Embryonic facial prominence (tissue), 1 donor: ENCODE results near the gene ZFAND5.

Source experiments
- DNase-seq: peaks from one replicate; pipeline ENCODE4 v3.0.0-alpha.2; 2016; ENCODE audit errors: extremely low spot score

The ZFAND5 gene

DNA sequence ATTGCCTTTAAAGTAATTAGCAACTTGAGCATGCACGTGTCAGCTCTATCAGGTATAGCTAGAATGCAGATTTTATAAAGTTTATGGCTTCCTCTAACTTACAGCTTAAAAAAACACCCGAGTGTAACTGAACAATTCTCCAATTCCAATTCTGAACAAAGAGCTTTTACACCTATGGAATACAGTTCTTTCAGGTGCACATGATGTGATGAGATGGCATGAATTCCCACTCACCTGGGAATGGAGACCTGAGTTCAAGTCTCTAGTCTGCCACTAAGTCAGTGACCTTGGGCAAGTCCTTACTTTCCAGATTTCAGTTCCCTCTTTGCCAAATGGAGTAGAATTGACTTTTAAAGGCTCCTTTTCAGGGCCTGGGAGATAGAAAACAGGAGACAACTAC lies 1.8 kb downstream of the ZFAND5 start:
- no peak for DNase-seq

DNA sequence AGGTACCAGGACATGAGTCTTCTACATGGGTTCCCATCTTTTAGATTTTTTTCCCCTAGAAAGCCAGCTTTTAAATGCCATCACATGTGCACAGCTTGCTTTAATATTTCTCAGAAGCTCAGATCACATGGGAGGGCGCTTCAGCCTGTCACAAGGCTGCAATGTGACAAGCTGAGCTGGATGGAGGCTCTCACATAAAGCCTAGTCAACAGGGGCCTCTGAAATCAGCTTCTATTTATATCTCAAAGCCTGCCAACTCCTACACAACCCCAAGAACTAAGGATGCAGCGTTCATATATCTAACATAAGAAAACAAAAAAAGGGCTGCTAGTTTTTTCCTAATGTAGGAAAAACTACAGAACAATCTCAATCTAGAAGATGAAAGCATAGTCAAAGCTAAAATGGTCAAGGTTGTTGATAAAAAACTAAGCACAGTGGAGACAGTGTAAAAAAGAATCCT lies 2.3 kb downstream of the ZFAND5 start:
- peak; percentile 30 for DNase-seq

DNA sequence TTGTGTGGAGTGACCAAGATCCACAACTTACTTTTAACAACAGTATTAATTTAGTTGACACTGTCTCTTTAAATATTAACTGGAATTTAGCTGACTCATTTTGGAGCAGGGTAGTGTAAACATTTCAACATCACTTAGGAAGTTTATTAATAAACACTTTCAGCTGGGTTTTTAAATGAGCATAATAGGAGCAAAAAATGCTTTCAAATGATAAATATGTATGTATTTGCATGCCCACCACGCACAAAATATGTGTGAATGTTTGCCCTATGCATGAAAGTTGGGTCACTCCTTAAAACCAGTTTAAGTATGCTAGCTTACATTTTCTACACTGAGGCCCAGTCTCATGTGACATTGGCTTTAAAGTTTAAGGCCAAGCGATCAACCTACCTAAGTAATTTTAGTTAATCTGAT lies 2.9 kb downstream of the ZFAND5 start:
- DNase-seq: no peak

DNA sequence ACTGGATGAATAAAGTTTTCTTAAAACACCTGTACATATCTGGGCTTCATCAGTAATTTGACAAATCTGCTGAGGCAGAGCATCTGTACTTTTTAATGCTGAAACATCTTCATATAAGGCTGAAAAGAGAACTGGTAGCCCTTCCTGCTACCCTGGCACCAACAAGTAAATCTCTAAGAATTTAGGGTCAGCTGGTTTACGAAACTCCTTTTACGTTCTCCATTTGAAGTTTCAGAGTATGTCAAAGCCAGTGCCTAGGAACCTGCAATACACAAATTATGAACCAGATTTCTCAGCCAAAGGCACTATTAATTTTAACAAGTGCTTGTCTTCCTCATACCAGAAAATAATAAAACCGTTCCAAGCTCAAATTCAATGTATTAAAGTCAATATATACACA lies 3.8 kb downstream of the ZFAND5 start:
- DNase-seq: no peak

DNA sequence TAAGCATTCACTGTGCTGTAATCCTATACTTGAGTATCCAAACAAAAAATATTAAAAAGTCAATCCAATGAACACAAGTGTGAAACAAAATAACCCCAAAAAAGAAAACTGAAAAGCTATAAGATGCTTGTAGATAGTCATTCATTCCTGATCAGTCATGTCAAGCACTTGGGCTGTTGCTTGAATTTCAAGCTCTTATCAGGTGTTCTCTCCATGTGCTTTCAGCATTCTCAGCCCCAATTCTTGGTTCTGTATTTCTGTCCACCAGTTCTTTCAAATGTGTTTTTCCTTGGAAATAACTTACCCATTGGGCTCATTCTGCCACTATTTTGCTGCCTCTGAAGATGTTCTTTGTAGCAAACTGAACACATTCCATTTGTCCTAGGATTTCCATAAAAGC lies 4.7 kb downstream of the ZFAND5 start:
- DNase-seq: no peak

DNA sequence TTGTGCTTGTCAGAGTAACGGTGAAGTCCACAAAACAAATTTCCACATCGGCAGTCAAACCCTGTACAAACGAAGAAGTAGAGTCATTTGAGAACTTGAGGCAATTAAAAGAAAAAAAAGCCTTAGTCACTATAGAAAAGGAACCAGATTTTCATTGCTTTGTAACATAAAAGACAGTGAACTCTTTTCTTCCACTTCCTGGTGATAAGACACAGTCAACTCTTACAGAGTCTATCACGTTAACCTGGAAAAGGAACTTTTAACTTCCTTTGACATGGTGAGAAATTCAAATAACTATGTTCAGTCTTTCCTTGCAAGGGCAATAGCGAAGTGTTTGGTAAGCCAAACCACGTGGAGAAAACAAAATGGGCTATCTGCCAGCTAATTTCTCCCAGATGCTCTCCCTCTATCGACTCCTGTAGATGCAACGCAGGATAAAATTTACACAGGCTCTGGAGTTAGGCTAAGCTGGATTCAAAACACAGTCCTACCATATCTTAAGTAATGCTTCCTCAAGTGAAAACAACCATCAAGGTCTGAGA lies 8.9 kb downstream of the ZFAND5 start:
- no peak for DNase-seq

DNA sequence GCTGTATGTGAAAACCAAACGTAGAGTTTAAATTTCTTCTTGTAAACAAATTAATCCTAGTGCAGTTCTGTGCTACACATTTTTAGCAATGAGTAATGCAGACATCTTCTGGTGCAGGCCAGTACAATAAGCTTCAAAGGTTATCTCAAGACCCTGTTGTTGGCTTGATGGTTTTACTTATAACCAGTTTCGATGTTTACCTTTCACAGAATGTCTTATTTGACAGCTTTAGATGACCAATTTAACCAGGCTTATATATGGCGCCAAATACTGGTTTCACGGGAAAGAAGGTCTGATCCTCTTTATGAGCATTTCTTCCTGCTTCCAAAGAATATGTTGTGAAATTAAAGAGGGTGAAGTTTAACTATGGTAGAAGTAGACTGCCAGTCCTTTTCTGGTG lies 9.9 kb downstream of the ZFAND5 start:
- no peak for DNase-seq

DNA sequence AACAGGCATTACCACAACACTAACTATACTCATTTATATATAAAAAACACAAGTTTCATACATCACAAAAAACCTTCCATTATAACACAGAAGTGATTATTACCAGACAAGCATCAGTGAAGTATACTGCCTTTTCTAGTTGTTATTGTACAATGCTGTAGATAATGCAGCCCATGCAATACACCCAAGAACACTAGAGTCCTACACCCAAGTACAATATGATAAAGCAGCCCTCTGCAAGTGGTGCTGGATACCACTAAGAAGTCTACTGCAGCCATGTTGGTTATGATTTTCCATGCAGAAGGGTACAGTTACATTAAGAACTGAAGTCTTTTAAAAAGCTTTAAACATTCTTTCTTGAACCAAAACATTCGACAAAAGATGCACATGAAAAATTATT lies 10.3 kb downstream of the ZFAND5 start:
- DNase-seq: no peak

DNA sequence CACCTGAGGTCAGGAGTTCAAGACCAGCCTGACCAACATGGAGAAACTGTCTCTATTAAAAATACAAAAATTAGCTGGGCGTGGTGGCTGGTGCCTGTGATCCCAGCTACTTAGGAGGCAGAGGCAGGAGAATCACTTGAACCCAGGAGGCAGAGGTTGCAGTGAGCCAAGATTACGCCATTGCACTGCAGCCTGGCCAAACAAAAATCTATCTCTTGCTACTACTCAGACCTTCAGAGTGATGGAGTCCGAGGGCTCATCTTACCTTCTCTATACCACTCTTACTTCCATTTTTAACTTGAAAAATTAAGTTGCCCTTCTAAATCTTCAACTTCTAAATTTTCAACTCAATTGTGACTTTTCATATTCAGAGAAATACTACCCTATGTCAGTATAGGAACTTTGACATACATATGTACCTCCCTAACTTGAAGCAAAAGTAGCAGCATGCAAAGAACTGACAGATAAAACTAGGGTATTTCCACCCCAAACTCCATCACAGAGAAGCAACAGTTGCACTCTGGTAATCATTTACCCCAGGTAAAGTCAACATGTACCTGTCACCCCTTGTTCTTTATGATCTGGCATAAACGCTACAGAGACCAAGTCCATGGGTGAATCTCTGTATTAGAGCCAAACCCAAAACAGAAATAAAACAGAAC lies 11.4 kb downstream of the ZFAND5 start:
- DNase-seq: no peak

DNA sequence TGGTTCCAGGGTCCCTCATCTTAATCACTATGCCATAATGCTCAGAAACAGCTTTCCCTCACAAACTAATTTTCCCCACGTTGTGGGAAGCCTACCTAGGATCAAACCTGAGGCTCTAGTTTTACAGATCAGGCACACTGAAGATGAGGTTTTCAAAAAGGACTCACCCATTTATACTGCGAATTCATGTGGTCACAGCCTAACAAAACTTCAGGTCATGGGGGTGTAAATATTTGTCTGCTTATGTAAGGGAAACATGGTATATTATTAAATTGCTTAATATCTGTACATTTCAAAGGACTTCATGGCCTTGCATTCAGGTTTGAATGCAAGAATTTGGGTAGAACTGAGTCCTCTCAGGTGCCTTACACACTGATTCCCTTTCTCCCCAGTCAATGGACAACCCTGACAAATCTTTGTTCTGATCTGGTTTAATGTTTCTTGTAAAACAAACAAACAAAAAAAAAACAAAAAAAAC lies 12.1 kb downstream of the ZFAND5 start:
- no peak for DNase-seq

DNA sequence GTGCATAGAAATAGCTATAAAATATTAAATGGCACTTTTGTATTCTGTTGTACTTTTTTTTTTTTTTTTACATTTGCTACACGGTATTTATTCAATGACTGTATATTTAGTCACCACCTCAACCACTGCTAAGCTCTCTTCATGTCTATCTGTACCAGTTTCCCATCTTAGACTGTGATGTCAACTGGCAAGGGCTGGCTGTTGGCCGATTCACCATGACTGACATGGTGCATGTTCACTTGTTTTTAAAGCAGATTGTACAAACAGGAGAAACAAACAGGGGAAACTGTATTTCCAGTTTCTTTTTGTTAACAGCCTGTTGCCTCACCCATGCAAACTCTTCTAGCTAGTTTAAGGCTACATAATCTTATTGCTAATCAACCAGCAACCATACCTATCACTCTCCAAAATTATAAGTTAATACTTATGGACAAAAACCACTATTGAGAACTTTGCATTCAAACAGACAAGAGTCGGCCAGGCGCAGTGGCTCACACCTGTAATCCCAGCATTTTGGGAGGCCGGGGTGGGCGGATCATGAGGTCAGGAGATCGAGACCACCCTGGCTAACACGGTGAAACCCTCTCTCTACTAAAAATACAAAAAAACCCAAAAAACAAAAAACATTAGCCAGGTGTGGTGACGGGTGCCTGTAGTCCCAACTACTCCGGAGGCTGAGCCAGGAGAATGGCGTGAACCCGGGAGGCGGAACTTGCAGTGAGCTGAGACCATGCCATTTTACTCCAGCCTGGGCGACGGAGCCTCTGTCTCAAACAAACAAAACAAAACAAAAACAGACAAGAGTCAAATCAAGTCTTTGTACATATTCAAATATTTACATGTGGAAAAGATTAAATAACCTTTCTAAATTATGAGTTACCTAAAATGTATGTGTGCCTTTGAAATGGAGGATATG lies 13.2 kb downstream of the ZFAND5 start:
- no peak for DNase-seq

DNA sequence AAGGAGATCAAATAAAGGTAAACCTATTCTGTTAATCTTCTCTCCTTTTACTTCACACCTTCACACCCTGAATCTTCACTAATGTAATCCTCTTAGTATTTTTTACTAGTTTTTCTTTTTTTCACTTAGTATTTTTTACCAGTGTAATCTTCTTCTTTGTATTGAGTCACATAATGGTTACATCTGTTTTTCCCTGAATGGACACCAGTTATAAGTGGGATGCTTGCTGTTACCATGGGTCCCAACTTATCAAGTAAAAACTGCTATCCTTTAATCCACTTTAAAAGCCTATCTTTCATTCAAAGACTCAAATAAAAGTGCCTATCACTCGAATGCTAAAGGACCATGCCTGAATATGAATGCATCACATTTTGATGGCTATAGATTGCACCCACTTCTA lies 15.1 kb downstream of the ZFAND5 start:
- DNase-seq: no peak

DNA sequence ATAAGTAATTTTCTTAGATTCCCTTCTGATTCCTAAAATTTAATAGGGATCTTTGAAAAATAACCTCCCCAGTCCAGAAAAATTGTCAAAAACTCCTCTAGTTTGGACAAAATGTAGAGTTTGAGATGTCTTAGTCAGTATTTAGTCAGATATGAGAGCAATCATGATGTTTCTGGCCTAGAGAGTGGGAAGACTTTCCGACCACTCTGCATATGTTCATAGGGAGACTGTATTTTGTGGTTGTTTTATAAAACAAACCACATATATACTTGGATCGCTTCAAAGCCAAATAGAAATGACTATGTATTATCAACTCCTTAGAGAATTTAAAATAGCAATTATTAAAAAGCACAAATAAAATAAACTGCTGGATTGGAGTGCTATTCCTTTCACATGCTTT lies 15.8 kb downstream of the ZFAND5 start:
- no peak for DNase-seq

DNA sequence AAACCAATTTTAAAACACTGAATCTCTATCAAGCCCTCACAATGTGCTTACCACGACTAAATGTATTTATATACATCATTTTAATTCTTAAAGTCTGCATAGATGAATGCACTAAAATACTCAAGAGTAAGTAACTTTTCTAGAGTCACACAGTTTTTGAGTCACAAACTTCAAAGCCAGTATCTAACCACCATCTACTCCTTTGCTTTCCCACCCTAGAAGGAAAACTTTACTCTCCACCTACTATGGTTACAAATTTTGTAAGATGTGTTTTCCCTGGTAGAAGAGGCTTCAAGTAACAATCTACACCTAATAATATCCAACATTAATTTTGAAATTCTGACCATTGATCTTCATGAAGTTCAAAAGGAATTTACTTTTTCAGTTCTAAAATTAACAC lies 18.7 kb downstream of the ZFAND5 start:
- DNase-seq: no peak

DNA sequence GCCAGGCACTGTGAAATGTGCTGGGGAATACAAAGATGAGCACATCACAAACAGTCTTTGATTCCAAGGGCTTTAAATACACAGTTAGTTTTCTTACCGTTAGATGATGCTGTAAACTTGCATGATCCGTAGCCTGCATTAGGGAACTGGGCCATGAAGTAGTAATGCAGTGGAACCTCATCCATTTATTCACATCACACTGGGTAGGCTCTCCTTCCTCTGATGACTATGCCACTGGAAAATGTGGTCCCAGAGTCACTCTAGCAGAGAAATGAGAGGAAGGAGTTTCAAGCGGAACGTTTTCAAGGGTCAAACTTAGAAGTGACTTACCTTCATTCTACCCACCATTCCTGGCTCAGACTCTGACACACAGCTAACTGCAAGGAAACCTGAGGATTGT lies 26.4 kb downstream of the ZFAND5 start:
- DNase-seq: no peak

DNA sequence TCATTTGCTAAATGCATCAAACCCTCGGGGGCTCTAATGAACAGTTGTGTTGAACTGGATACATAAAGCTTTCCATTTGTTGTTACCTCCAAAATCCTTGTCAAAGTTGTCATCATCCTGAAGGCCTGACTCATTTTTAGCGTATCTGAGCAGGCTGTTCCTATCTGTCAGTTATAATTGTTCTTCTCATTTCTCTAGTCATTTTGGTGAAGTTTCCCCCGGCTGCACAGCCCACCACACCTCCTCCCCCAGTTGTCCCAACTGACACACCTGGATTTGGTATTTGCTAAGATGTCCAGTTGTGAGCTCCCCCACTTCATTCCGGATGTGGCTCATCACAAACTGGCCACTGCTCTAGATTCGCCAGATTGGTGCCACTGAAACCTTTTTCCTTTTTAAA lies 27.7 kb downstream of the ZFAND5 start:
- no peak for DNase-seq

DNA sequence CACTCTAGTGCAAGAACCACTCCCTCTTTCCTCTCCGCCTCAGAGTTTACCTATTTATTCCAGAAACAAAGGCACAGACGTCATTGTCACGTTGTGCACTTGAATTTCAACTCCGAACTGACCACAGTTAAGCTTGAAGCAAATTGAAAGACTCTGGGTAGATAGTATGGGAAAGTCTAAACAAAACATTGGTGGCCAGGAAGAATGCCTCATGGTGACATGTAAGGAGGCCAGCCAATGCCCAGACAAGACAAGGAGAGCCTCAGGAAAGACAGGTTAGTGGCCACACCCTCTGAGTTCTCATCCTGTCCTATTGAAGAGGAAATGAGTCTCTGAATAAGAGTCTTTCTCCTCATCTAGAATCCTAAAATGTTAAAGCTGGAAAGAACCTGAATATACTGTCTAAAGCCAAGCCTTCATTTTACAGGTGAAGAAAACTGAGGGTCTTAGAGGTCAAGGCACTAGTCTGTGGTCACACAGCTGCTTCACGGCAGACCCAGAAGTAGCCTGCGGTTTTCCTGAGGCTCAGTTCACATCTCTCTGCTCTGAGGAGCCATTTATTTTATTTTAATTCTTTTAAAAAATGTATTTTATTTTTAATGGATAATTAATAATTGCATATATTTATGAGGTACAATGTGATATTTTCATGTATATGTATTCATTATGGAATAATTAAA lies 30.2 kb downstream of the ZFAND5 start:
- DNase-seq: no peak

DNA sequence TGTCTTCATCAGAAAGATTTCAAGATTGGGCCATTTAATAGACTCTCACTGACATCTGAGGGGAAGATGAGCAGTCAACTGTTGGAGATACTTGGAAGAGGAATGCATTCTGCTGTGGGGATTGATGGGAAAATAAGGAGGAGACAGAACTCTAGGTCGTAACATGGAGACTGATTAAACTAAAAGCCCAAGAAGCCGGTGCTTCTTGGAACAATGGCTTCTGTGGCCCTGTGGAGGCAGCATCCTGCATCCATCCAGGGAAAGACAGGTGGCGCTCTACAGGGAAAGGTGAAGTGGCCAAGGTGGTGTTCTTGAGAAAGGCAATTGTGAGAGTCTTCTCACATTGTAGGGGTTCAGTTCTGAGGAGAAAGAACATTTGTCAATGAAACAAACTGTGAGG lies 31.3 kb downstream of the ZFAND5 start:
- no peak for DNase-seq

DNA sequence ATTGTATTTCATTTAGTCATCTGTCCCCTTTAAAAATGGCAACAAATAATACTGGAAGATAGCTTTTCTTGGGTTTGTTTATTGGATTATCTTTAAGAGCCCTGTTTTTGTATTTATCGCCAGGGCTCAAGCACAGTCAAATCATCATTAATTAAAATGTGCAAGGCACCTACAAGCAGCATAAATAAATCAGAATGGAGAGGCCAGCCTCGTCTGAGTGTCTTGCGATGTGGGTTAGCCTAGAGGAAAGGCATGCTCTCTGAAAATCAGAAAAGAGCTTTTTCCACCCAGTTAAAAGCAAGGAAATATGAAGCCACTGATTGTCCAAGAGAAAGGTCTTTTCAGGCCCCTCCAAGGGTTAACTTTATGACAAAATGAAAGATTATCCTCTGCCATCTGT lies 31.8 kb downstream of the ZFAND5 start:
- no peak for DNase-seq

DNA sequence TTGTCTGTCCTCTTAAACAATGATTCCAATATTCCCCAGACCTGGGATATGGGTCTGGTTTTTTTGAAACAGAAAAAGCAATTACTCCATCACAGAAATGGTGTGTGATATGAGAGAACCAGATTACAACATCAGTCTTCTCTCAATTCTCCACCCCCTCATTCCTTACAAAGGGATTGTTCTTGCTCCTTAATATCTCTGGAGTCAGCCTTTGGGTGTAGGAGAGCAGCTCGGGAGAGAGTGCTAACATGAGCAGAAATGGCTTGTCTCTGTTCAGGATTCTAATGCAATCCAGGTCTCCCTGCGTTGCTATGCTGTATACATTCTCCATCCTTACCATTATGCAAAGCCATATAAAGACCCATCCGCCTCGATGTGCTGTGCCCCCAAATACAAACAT lies 32.7 kb downstream of the ZFAND5 start:
- DNase-seq: no peak

DNA sequence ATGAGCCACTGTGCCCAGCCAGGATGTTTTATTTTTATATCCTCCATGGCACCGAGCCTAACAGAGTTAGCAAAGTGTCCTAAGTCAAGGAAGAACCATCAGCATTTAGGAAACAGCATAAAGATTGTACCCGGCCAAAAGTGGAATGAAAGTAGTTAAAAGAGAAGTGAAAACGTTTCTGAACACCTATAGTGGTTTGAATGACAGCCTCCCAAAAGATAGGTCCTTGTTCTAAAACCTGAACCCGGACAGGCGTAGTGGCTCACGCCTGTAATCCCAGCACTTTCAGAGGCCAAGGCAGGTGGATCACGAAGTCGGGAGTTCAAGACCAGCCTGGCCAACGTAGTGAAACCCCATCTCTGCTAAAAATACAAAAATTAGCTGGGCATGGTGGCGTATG lies 37.4 kb downstream of the ZFAND5 start:
- no peak for DNase-seq

DNA sequence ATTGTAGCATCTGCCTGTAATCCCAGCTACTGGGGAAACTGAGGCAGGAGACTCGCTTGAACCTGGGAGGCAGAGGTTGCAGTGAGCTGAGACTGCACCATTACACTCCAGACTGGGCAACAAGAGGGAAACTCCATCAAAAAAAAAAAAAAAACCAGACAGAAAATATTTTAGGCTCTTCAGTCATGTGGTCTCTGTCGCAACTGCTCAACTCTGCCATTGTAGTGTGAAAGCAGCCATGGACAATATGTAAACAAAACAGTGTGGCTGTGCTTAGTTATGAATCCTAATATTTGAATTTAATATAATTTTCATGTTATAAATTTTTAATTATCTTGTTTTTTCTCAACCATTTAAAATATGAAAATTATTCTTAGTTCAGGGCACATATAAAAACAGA lies 38.4 kb downstream of the ZFAND5 start:
- DNase-seq: no peak
